NCI-H2196 (cell line): ENCODE data around the gene ZNF521.

Experiments used
- DNase-seq: peaks from one replicate; lab custom pipeline; 2025; ENCODE audit not compliant: unreplicated experiment; lab: John Stamatoyannopoulos, UW

Gene ZNF521

GRCh38 chr18:25086876-25087275 lies 265.1 kb downstream of the ZNF521 start:
- no peak for DNase-seq

- DNase-seq, result no peak
These were observed 271.0 kb downstream of the ZNF521 start for GRCh38 chr18:25081001-25081400.

- DNase-seq, result no peak
These were observed 271.8 kb downstream of the ZNF521 start for GRCh38 chr18:25080211-25080610.

- DNase-seq, result no peak
These were observed 273.8 kb downstream of the ZNF521 start for GRCh38 chr18:25077944-25078723.

- DNase-seq, result no peak
These were observed 274.7 kb downstream of the ZNF521 start for GRCh38 chr18:25077038-25077943.

GRCh38 chr18:25075783-25076182 lies 276.2 kb downstream of the ZNF521 start:
- DNase-seq, result no peak

- DNase-seq, result no peak
These were observed 276.6 kb downstream of the ZNF521 start for GRCh38 chr18:25075331-25075730.

- no peak for DNase-seq
These were observed 277.0 kb downstream of the ZNF521 start for GRCh38 chr18:25074925-25075324.

- DNase-seq, result no peak
These were observed 279.8 kb downstream of the ZNF521 start for GRCh38 chr18:25072205-25072604.

GRCh38 chr18:25067275-25068025 lies 284.5 kb downstream of the ZNF521 start:
- no peak for DNase-seq

GRCh38 chr18:25066516-25066915 lies 285.4 kb downstream of the ZNF521 start:
- no peak for DNase-seq

GRCh38 chr18:25062720-25063119 lies 289.2 kb downstream of the ZNF521 start:
- no peak for DNase-seq

- DNase-seq, result no peak
These were observed 290.6 kb downstream of the ZNF521 start for GRCh38 chr18:25061395-25061794.

GRCh38 chr18:25058521-25058920 lies 293.4 kb downstream of the ZNF521 start:
- no peak for DNase-seq

GRCh38 chr18:25057491-25058050 lies 294.4 kb downstream of the ZNF521 start:
- DNase-seq, result no peak

GRCh38 chr18:25056429-25056828 lies 295.5 kb downstream of the ZNF521 start:
- no peak for DNase-seq

- DNase-seq, result no peak
These were observed 296.9 kb downstream of the ZNF521 start for GRCh38 chr18:25055076-25055475.

- DNase-seq, result no peak
These were observed 298.5 kb downstream of the ZNF521 start for GRCh38 chr18:25053466-25053865.

GRCh38 chr18:25052511-25052921 lies 299.4 kb downstream of the ZNF521 start:
- no peak for DNase-seq

GRCh38 chr18:25050605-25051004 lies 301.4 kb downstream of the ZNF521 start:
- DNase-seq, result no peak

GRCh38 chr18:25047983-25048382 lies 304.0 kb downstream of the ZNF521 start:
- no peak for DNase-seq
